ENCODE measurements around the gene CLDN9. TPM values are rescaled to one million over a fixed set of nuclear protein-coding genes. Genes with fewer than 3 reads are reported as not detected.
A peak's percentile ranks its signal among the peaks of the same experiment; 100 is the strongest.

The CLDN9 gene
- total and polyA plus RNA-seq, 9 of the 15 experiments (the other 6 are each of a cell fraction or from before 2014, with no cell fraction given): 0.12 to 0.44 (median 0.22) TPM; not detected in 4

DNA sequence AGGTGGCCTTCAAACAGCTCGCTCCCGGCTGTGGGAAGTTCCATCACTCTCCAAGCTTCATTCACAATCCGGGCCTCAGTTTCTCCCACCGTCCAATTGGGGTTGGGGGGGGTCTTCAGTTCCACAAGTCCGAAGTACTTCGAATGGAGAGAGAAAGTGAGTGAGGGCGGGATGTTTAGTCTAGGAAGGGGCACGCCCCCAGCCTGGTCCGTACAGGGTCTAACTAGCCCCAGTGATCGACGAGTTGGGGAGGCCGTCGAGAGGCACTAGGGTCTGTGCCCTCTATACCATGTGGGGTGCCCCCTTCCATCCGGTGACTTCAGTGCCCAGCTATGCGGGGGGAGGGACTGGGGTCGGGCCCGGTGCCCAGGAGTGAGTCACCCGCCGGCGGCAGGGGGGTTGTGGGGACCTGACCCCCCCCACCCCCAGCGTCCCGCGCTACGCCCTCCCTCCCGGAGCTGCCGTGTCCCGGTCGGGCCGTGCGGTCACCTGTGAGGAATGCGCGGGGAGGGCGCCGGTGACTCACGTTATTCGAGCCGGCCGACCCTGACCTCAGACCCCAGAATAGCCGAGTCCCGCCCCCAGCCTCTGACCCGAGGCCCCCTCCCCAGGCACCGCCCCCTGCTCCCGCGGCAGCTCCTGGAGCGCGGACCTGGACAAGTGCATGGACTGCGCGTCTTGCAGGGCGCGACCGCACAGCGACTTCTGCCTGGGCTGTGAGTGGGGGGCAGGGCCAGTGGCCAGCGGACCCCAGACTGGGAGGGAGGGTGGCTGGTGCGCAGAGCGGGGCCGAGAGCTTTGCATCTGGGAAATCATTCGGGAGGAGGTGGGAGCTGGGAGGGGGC, 8.1 kb downstream of the CLDN9 start (continued):
- TF ChIP-seq CAMTA2 (CRISPR knock-in tag; conservative IDR thresholded peaks at IDR 0.05) (no peak), ZKSCAN1 (IDR thresholded peaks at IDR 0.05; ENCODE audit: low read depth, low read length) (no peak), SIRT6 (IDR thresholded peaks at IDR 0.05; ENCODE audit: low read depth, low read length) (no peak), RAD51 (IDR thresholded peaks at IDR 0.05; ENCODE audit: borderline replicate concordance, low read depth) (0 out of 2 replicates have a peak, but pooled peaks have one; percentile 29), TAL1 (IDR thresholded peaks at IDR 0.05) (no peak), ZNF696 (CRISPR knock-in tag; conservative IDR thresholded peaks at IDR 0.05) (no peak), RBM14 (IDR thresholded peaks at IDR 0.05; ENCODE audit: borderline replicate concordance, insufficient read depth, low read depth, low read length) (no peak), NCOA6 (IDR thresholded peaks at IDR 0.05) (no peak), SPI1 (IDR thresholded peaks at IDR 0.05; ENCODE audit: borderline replicate concordance, low read depth, low read length) (no peak), JUND (IDR thresholded peaks at IDR 0.05; ENCODE audit: borderline replicate concordance, low read depth, low read length) (peak; percentile 93), JUND (tag; IDR thresholded peaks at IDR 0.05; ENCODE audit: borderline replicate concordance, low read depth, low read length) (peak; percentile 86; the same call in 2 of the 3 replicates), CC2D1A (IDR thresholded peaks at IDR 0.05) (no peak), ZFPM2 (CRISPR knock-in tag; IDR thresholded peaks at IDR 0.05) (no peak), ZNF583 (CRISPR knock-in tag; IDR thresholded peaks at IDR 0.05) (no peak), POLR2AphosphoS5 (IDR thresholded peaks at IDR 0.05; ENCODE audit: control insufficient read depth, insufficient read depth, low read depth, low read length) (peak; percentile 28; the same call in 1 of the 2 replicates)
- TF ChIP-seq, protein P1, sequence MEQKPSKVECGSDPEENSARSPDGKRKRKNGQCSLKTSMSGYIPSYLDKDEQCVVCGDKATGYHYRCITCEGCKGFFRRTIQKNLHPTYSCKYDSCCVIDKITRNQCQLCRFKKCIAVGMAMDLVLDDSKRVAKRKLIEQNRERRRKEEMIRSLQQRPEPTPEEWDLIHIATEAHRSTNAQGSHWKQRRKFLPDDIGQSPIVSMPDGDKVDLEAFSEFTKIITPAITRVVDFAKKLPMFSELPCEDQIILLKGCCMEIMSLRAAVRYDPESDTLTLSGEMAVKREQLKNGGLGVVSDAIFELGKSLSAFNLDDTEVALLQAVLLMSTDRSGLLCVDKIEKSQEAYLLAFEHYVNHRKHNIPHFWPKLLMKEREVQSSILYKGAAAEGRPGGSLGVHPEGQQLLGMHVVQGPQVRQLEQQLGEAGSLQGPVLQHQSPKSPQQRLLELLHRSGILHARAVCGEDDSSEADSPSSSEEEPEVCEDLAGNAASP (IDR thresholded peaks at IDR 0.05): no peak
- TF ChIP-seq, protein P2, sequence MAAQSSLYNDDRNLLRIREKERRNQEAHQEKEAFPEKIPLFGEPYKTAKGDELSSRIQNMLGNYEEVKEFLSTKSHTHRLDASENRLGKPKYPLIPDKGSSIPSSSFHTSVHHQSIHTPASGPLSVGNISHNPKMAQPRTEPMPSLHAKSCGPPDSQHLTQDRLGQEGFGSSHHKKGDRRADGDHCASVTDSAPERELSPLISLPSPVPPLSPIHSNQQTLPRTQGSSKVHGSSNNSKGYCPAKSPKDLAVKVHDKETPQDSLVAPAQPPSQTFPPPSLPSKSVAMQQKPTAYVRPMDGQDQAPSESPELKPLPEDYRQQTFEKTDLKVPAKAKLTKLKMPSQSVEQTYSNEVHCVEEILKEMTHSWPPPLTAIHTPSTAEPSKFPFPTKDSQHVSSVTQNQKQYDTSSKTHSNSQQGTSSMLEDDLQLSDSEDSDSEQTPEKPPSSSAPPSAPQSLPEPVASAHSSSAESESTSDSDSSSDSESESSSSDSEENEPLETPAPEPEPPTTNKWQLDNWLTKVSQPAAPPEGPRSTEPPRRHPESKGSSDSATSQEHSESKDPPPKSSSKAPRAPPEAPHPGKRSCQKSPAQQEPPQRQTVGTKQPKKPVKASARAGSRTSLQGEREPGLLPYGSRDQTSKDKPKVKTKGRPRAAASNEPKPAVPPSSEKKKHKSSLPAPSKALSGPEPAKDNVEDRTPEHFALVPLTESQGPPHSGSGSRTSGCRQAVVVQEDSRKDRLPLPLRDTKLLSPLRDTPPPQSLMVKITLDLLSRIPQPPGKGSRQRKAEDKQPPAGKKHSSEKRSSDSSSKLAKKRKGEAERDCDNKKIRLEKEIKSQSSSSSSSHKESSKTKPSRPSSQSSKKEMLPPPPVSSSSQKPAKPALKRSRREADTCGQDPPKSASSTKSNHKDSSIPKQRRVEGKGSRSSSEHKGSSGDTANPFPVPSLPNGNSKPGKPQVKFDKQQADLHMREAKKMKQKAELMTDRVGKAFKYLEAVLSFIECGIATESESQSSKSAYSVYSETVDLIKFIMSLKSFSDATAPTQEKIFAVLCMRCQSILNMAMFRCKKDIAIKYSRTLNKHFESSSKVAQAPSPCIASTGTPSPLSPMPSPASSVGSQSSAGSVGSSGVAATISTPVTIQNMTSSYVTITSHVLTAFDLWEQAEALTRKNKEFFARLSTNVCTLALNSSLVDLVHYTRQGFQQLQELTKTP (IDR thresholded peaks at IDR 0.05; ENCODE audit: low read depth in 1 of 2, partially characterized antibody in 2 of 2): peak in 1 of 2 experiments; percentile 17
- TF ChIP-seq, protein P3, sequence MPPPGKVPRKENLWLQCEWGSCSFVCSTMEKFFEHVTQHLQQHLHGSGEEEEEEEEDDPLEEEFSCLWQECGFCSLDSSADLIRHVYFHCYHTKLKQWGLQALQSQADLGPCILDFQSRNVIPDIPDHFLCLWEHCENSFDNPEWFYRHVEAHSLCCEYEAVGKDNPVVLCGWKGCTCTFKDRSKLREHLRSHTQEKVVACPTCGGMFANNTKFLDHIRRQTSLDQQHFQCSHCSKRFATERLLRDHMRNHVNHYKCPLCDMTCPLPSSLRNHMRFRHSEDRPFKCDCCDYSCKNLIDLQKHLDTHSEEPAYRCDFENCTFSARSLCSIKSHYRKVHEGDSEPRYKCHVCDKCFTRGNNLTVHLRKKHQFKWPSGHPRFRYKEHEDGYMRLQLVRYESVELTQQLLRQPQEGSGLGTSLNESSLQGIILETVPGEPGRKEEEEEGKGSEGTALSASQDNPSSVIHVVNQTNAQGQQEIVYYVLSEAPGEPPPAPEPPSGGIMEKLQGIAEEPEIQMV (tag; conservative IDR thresholded peaks at IDR 0.05; ENCODE audit: low read depth): no peak
- TF ChIP-seq, protein P4, sequence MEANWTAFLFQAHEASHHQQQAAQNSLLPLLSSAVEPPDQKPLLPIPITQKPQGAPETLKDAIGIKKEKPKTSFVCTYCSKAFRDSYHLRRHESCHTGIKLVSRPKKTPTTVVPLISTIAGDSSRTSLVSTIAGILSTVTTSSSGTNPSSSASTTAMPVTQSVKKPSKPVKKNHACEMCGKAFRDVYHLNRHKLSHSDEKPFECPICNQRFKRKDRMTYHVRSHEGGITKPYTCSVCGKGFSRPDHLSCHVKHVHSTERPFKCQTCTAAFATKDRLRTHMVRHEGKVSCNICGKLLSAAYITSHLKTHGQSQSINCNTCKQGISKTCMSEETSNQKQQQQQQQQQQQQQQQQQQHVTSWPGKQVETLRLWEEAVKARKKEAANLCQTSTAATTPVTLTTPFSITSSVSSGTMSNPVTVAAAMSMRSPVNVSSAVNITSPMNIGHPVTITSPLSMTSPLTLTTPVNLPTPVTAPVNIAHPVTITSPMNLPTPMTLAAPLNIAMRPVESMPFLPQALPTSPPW (CRISPR knock-in tag; IDR thresholded peaks at IDR 0.05): peak; percentile 91
